Esophagus mucosa (tissue), 1 donor: Measurements from ENCODE around the gene IRGC. TPM values are rescaled to one million over a fixed set of nuclear protein-coding genes. Genes with fewer than 3 reads are reported as not detected.
A peak's percentile ranks its signal among the peaks of the same experiment; 100 is the strongest.

Experiments
- ATAC-seq: fragments of 200-7000 bp; cut with Tn5 transposase; one replicate; pipeline ENCODE4 v1.9.1; 2020
- total RNA-seq: library from RNA; stranded (reverse); gene quantifications from one replicate; pipeline ENCODE4 v1.2.4, GENCODE V29; 2023
- donor health status: DM: yes; HTN: yes; CAD: no.

The IRGC gene
- total RNA-seq, 1 donor from 2014 or later = not detected

- no peak for ATAC-seq
These were observed 24.1 kb upstream of the IRGC start for GRCh38 chr19:43691755-43692154.

GRCh38 chr19:43692385-43692784 lies 23.5 kb upstream of the IRGC start:
- no peak for ATAC-seq

GRCh38 chr19:43692877-43693276 lies 23.0 kb upstream of the IRGC start:
- no peak for ATAC-seq

GRCh38 chr19:43694553-43694952 lies 21.3 kb upstream of the IRGC start:
- ATAC-seq = no peak

GRCh38 chr19:43695985-43696704 lies 19.7 kb upstream of the IRGC start:
- ATAC-seq = no peak

GRCh38 chr19:43697295-43697694 lies 18.6 kb upstream of the IRGC start:
- no peak for ATAC-seq

- ATAC-seq = peak; percentile 25
These were observed 16.1 kb upstream of the IRGC start for GRCh38 chr19:43699506-43700394.

- ATAC-seq = peak; percentile 48
These were observed 15.4 kb upstream of the IRGC start for GRCh38 chr19:43700395-43701000.

- ATAC-seq = no peak
These were observed 11.7 kb upstream of the IRGC start for GRCh38 chr19:43704002-43704705.

GRCh38 chr19:43705729-43706128 lies 10.1 kb upstream of the IRGC start:
- no peak for ATAC-seq

GRCh38 chr19:43707158-43707712 lies 8.6 kb upstream of the IRGC start:
- ATAC-seq = no peak

GRCh38 chr19:43708716-43709115 lies 7.2 kb upstream of the IRGC start:
- ATAC-seq = no peak

- ATAC-seq = no peak
These were observed 4.0 kb upstream of the IRGC start for GRCh38 chr19:43711751-43712355.

- ATAC-seq = no peak
These were observed 2.7 kb upstream of the IRGC start for GRCh38 chr19:43713208-43713607.

GRCh38 chr19:43718627-43719377 lies 2.9 kb downstream of the IRGC start:
- no peak for ATAC-seq

- no peak for ATAC-seq
These were observed 3.5 kb downstream of the IRGC start for GRCh38 chr19:43719378-43719868.

- peak; percentile 30 for ATAC-seq
These were observed 4.0 kb downstream of the IRGC start for GRCh38 chr19:43719918-43720317.

GRCh38 chr19:43720936-43721335 lies 5.1 kb downstream of the IRGC start:
- ATAC-seq = no peak

GRCh38 chr19:43721469-43722048 lies 5.7 kb downstream of the IRGC start:
- ATAC-seq = no peak

- no peak for ATAC-seq
These were observed 7.7 kb downstream of the IRGC start for GRCh38 chr19:43723588-43723987.

GRCh38 chr19:43724896-43725295 lies 9.0 kb downstream of the IRGC start:
- no peak for ATAC-seq
